Stimulated activated CD8-positive, alpha-beta memory T cell treated with anti-CD3 and anti-CD28 coated beads, Interleukin-7, amount 100 ng/mL, for 24 hours (primary cell): ENCODE measurements around the gene GATAD1.
"Not testable (repeated sequence)": the region's sequence is repeated elsewhere in the genome, so short reads cannot be mapped to it uniquely, and the experiment has no call there.

Source experiments
- DNase-seq: peaks from one replicate; pipeline ENCODE4 v3.0.0-alpha.2; 2020; ENCODE audit warnings: low read depth

The GATAD1 gene

GRCh38 chr7:92436612-92437445, 10.5 kb upstream of the GATAD1 start:
- no peak for DNase-seq

GRCh38 chr7:92437956-92438491, 9.3 kb upstream of the GATAD1 start:
- DNase-seq, result no peak

- not testable (repeated sequence) for DNase-seq
Measured at GRCh38 chr7:92442720-92443119, 4.6 kb upstream of the GATAD1 start.

DNA sequence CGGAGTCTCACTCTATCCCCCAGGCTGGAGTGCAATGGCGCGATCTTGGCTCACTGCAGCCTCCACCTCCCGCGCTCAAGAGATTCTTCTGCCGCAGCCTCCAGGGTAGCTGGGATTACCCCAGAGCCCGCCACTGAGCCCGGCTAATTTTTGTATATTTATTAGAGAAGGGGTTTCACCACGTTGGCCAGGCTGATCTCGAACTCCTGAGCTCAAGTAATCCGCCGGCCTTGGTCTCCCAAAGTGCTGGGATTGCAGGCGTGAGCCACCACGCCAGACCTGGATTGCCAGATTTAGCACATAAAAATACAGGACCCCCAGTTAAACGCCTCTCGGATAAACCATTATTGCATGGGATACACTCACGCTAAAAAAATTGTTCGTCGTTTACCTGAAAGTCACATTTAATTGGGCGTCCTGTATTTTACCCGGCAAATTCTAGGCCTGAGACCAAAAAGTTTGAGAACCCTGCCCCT, 375 bp upstream of the GATAD1 start:
- DNase-seq, result no peak

GRCh38 chr7:92448205-92448747, 994 bp downstream of the GATAD1 start:
- DNase-seq, result no peak

DNA sequence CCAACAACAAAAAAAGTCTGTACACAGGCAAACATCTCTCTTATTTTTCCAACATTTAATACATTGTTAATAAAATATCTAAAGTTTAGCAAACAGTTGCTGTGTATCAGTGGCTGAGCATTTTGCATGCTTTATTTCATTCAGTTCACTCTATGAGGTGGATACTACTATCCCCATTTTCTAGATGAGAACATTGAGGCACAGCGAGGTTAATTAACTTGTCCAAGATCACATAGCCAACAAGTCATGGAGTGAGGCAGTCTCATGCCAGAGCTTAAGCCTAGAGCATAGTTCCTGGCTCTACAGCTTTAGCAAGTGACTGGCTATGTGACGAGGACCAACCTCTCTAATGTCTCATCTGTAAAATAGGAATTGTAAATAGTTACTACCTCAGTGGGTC, 4.4 kb downstream of the GATAD1 start:
- DNase-seq, result no peak

GRCh38 chr7:92456236-92456635, 9.0 kb downstream of the GATAD1 start:
- DNase-seq, result no peak

DNA sequence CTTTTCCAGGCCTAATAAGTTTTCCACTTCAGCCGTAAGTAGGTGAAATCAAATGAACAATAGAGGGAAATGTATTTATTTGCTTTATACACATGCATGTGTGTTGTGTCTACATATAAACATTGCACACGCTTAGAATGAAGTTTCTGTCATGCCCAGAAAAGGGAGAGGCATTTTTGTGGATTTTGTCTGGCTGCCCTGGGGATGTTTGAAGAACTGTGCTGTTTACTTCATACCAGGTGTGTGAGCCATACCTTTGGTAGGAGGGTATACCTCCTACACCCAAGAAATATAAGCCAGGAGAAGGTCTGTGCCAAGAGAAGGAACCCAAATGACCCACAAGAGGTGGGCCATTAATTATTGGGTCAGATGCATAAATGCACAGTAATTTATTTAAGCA, 12.8 kb downstream of the GATAD1 start:
- DNase-seq, result no peak

DNA sequence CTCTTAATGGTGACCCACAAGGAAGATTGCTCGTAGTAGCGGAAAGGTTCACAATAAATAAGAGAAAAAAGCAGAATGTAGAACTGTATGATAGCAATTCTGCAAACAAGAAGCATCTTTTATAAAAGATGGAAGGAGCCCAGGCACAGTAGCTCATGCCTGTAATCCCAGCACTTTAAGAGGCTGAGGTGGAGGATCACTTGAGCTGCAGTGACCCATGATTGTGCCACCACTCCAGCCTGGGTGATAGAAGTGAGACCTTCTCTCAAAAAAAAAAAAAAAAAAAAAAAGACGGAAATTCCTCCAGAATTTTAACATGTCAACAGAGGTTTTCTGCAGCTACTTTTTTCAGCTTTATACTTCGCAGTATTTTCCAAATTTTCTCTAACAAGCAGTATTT, 13.2 kb downstream of the GATAD1 start:
- no peak for DNase-seq

DNA sequence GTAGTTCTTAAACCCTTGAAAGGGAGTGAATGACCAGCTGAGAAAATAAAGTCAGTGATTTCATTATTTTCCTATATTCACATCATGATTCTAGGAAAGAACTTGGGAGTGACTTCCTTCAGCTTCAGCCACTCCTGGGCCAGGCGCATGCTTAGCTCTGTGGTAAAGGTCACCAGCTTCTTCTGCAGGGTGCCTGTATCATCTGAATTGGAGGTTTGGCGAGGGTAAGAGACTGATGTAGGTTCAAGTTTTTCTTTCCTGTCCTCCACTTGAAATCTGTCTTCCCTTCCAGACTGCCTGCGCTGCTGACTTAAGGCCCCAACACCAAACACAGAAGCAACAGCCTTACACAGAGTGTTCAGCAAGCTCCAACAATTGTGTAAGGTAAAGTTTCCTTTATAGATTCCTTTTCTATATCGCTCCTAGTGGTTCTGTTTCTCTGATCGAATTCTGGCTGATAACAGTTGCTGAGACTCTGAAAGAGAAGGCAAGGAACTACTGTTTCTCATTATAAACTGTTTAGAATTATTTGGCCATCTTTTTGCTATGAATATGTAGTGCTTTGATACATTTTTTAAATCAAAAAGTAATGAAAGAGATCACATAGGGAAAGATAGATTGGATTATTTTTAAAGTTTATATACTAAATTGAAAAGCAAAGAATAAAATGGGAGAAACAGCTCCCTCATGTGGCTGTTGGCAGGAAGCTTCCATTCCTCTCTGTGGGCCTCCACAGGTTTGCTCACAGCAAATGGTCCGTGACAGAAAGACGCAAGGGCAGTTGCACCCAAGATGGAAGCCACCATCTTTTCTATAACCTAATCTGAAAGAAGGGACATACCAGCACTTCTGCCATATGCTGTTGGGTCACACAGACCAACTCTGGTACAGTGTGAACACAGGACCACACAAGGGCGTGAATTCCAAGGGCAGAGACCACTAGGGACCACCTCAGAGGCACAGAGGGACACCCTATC, 14.0 kb downstream of the GATAD1 start:
- DNase-seq, result no peak

GRCh38 chr7:92462560-92462959, 15.3 kb downstream of the GATAD1 start:
- no peak for DNase-seq

- DNase-seq, result no peak
Measured at GRCh38 chr7:92464515-92464914, 17.2 kb downstream of the GATAD1 start.

GRCh38 chr7:92466682-92467081, 19.4 kb downstream of the GATAD1 start:
- no peak for DNase-seq

- DNase-seq, result not testable (repeated sequence)
Measured at GRCh38 chr7:92468589-92468988, 21.3 kb downstream of the GATAD1 start.

DNA sequence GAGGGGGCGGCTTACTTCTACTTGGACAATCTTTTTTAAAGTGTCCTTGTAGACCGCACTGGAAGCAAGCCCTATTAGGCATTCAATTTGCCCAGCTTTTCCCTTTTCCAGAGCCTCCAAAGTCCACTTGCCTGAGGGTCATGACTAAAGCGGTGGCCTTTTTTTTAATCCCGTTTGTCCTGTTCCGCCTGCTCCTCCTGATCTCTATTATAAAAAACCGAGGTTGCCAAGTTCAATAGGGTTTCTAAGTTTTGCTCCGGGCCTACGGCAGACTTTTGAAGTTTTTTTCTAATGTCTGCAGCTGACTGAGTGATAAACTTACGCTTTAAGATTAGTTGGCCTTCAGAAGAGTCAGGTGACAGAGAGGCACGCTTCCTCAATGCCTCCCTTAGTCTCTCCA, 26.7 kb downstream of the GATAD1 start:
- not testable (repeated sequence) for DNase-seq

GRCh38 chr7:92475261-92475770, 28.0 kb downstream of the GATAD1 start:
- not testable (repeated sequence) for DNase-seq

DNA sequence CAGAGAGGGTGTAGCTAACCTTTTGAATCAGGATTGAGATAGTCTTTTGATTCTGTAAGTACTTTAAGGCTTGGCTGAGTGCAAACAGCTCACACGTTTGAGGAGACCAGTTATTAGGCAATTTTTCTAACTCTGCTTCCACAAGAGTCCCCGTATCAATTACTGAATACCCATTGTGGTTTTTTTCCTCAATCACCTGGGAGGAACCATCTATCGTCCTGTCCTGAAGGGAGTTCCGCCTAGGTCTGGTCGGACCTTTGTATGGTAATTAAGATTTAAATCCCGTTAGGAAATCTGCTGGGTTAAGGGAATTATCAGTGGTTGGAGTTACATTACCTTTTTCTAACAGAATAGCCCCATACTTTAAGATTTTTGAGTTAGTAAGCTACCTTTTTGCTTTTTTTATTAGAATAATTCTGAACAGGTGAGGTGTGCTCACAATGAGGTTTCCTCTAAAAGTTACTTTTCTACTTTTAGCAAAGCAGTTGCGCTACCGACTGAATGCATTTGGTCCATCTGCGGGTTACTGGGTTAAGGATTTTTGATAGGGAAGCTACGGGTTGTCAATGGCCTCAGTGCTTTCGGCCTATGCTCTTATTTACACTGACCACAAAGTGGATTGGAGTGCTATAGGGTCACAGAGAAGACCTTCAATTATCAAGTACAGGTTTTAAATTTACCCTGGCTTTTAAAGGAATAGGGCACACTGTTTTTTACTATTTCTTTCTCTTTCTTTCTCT, 28.7 kb downstream of the GATAD1 start:
- DNase-seq, result not testable (repeated sequence)

DNA sequence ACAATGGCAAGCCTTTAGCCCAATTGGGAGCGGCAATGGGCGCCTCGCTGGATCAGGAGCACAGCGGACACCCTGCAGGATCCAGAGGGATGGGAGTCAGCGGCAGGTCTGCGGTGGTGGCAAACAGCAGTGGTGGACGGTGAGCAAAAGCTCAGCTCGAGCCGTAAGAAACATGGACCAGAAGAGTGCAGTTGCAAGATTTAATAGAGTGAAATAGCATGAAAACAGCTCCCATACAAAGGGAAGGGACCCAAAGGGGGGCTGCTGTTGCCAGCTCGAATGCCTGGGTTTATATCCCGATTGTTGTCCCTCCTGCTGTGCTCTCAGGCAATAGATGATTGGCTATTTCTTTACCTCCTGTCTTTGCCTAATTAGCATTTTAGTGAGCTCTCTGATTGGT, 30.4 kb downstream of the GATAD1 start, which contains the start of gene ERVW-1:
ERVW-1 (minus strand) TSS at position 266 of the 400 bp plus-strand sequence. CDS start 7,565 bp downstream, outside the sequence.
- not testable (repeated sequence) for DNase-seq

- DNase-seq, result no peak
Measured at GRCh38 chr7:92478095-92478494, 30.8 kb downstream of the GATAD1 start.

DNA sequence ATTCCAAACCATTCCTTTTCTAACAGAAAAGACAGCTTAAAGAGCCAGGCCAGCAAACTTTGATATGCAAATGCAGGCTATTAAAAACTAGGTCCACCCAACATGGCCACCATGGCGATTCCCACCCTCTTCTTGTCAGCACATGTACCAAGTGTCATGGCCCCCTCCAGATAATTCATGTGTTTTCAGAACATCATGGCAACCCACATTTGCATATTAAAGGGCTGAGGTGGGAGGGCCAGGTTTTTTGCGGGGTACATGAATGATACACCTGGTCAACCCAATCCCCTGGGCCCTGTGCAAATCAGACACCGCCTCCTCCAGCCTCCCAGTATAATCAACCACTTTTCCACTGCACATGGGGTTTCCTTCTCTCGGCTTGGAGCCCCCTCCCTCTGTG, 31.4 kb downstream of the GATAD1 start:
- DNase-seq, result no peak

DNA sequence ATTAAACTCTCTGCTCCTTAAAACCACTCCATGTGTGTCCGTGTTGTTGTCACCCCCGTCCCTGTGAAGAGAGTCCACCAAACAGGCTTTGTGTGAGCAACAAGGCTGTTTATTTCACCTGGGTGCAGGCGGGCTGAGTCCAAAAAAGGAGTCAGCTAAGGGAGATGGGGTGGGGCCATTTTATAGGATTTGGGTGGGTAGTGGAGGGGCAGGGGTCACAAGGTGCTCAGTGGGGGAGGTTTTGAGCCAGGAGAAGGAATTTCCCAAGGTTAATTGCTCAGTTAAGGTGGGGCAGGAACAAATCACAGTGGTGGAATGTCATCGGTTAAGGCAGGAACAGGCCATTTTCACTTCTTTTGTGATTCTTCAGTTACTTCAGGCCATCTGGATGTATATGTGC, 31.9 kb downstream of the GATAD1 start:
- not testable (repeated sequence) for DNase-seq
